Measurements from ENCODE around the gene ATXN2.

DNA sequence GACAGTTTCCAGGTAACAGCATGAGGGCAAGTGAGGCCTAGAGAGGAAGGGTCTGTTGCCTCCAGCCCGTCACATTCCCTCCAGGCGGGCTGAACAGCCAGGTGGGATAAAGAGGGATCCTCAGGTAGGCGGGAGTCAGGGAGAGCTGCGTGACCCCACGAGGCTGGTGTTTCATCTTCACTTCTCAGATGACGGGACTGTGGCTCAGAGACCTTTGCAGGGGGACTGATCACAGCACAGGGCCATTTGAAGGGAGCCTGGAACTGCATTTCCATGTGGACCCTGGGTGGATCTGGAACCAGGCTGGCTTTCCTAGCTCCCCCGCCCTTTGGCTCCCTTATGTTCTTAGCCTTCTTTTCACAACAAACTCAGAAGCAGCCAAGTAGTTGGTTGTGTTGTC is 156.0 kb downstream of the ATXN2 start:
- TF ChIP-seq, protein P1, sequence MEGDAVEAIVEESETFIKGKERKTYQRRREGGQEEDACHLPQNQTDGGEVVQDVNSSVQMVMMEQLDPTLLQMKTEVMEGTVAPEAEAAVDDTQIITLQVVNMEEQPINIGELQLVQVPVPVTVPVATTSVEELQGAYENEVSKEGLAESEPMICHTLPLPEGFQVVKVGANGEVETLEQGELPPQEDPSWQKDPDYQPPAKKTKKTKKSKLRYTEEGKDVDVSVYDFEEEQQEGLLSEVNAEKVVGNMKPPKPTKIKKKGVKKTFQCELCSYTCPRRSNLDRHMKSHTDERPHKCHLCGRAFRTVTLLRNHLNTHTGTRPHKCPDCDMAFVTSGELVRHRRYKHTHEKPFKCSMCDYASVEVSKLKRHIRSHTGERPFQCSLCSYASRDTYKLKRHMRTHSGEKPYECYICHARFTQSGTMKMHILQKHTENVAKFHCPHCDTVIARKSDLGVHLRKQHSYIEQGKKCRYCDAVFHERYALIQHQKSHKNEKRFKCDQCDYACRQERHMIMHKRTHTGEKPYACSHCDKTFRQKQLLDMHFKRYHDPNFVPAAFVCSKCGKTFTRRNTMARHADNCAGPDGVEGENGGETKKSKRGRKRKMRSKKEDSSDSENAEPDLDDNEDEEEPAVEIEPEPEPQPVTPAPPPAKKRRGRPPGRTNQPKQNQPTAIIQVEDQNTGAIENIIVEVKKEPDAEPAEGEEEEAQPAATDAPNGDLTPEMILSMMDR (IDR thresholded peaks at IDR 0.05) = no peak
- TF ChIP-seq POLR2A (IDR thresholded peaks at IDR 0.05) = no peak

All from body of pancreas (tissue), 4 donors.